GM19397 (cell line): ENCODE results near the gene MDK.
"Not testable (repeated sequence)": the region's sequence is repeated elsewhere in the genome, so short reads cannot be mapped to it uniquely, and the experiment has no call there.

ENCODE experiments used
- ATAC-seq: cut with Tn5 transposase; IDR thresholded peaks from one replicate; pipeline ENCODE4 v1.9.1; 2021; ENCODE audit warnings: mild to moderate bottlenecking, moderate library complexity; ENCODE audit not compliant: unreplicated experiment

The MDK gene

DNA sequence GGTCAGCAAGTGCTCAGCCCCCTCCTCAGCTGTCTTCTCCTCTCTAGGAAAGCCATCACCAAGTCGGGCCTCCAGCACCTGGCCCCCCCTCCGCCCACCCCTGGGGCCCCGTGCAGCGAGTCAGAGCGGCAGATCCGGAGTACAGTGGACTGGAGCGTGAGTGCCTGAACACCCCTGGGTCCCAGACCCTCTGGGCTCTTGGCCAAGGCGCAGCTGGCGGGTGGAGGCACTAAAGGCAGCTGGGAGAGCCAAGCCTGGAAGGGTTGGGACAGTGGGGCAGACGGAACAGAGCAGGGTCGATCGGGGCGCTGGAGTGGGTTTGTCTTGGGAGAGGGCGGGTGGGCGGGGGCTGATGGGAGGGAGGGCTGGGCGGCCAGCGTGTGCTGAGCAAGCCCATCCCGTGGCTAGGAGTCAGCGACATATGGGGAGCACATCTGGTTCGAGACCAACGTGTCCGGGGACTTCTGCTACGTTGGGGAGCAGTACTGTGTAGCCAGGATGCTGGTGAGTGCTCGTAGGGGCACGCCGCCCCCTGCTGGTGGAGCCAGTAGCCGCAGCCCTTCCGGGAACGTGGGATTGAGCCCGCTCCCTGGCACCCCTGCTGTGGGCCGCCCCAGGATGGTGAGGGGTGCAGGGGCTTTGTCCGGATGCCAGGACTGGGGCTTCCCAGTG lies 14.1 kb upstream of the MDK start:
- ATAC-seq = peak; percentile 51

DNA sequence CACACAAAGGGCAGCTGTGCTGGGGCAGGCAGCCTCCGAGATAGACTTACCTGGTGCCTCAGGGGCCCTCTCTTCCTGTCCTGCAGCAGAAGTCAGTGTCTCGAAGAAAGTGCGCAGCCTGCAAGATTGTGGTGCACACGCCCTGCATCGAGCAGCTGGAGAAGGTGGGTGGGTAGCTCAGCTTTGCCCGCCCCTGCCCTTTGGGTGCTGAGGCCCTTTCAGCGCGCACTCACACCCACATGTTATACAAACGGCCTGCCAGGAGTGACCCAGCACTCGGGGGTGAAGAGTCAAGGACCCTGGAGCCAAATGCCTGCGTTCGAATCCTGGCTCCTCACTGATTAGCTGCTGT lies 13.6 kb upstream of the MDK start:
- ATAC-seq = no peak

DNA sequence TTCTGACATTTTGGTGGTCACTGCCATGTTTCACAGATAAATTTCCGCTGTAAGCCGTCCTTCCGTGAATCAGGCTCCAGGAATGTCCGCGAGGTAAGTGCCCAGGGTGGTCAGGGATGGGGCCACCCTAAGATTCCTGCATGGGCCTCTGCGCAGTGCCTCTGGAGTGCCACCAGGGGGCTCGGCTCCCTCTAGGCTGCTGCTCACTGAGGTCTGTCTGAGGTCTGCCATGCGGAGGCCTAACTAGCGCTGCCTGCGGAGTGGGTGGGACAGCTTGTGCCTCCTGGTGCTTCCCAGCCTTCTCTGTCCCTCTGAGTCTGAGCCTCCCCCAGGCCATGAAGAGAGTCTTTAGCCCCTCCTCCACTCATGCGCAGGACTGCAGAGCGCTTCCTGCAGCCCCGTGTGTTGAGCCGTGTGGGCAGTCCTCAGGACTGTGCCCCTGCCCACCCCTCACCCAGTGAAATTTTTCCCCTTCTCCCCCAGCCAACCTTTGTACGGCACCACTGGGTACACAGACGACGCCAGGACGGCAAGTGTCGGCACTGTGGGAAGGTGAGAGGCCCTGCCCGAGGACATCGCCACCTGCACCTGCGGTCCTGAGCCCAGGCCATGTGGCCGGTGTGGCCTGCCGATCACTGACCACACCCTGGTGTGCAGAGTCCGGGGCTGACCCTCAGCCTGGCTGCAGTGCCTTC lies 11.9 kb upstream of the MDK start:
- peak; percentile 46 for ATAC-seq

DNA sequence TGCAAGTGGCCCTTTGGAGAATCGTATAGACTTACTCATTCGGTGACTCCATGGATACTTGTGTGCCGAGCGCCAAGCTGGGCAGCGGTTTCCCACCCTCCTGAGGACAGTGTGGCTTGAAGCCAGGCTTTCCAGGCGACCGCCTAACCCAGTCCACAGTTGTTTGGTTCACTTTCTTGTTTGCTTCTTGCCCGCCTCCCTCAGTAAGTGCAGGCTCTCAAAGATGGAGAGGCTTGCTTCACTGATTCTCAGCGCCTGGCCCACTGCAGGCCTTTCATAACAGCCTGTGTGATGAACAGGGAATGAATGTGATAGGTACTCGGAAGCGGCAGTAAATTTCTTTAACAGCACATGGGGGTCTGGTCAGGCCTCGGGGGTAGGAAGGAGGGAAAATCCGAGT lies 11.2 kb upstream of the MDK start:
- no peak for ATAC-seq

DNA sequence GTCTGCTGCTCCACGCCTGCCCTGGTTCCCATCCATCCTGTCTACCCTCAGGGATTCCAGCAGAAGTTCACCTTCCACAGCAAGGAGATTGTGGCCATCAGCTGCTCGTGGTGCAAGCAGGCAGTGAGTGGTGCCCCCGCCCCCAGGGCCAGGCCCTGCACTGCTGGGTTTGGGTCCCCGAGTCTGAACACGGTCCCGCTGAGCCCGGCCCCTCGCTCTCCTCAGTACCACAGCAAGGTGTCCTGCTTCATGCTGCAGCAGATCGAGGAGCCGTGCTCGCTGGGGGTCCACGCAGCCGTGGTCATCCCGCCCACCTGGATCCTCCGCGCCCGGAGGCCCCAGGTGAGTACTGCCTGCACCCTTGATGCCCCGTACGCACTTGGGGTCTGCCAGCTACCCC lies 10.2 kb upstream of the MDK start:
- not testable (repeated sequence) for ATAC-seq

DNA sequence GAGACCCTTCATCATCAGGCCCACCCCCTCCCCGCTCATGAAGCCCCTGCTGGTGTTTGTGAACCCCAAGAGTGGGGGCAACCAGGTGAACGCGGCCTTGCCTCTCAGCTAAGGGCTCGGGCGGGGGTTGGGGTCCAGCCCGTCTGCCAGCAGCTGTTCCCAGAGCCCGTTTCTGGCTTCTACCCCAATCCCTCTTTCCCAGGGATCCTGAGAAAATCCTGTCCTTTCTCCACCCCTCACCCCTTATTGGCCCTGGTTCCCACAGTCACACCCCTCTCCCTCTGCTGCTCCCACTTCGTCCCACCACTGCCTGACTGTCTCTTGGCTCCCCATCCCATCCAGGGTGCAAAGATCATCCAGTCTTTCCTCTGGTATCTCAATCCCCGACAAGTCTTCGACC lies 9.4 kb upstream of the MDK start:
- no peak for ATAC-seq

DNA sequence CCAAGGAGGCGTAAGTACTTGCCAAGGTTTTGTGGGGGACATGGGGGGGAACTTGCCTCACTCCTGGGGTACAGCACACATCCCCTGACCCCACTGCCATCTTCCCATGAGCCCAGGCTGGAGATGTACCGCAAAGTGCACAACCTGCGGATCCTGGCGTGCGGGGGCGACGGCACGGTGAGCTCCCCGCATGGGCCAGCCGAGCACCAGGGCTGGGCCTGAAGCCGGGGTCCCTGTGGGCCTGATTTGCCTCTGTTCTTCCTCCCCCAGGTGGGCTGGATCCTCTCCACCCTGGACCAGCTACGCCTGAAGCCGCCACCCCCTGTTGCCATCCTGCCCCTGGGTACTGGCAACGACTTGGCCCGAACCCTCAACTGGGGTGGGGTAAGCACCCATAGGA lies 9.0 kb upstream of the MDK start:
- not testable (repeated sequence) for ATAC-seq

DNA sequence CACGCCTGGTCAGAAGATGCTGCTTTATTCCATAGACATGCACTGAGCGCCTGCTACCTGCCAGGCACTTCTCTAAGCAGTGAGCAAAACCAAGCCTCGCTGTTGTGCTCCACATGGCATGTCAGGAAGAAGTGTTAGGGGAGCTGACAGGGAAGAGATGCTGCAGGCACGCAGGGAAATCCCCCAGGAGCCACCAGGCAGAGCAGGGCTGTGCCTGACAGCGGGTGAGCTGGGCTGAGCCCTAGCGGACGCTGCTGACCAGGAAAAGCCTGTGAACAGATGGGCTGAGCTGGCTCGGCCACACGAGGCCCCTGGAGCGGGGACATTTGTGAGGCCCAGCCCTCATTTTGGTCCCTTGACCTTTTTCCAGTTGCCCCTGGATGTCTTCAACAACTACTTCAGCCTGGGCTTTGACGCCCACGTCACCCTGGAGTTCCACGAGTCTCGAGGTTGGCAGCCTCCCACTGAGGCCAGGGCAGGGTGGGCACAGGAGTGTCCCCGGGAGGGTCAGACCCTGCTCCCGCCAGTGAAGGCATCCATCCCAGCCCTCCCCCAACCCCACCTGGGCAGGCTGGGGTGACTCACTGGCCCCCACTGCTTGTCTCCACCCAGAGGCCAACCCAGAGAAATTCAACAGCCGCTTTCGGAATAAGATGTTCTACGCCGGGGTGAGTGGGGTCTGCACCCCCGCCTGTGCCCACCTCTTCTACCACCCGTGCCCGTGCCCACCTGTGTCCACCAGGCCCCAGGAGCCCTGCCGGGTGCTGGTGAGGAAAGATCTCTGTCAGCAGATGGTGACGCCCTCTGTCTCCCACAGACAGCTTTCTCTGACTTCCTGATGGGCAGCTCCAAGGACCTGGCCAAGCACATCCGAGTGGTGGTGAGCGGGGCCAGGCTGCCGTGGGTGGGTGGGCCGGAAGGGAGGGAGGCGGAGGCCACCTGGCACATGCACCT lies 7.4 kb upstream of the MDK start:
- no peak for ATAC-seq

DNA sequence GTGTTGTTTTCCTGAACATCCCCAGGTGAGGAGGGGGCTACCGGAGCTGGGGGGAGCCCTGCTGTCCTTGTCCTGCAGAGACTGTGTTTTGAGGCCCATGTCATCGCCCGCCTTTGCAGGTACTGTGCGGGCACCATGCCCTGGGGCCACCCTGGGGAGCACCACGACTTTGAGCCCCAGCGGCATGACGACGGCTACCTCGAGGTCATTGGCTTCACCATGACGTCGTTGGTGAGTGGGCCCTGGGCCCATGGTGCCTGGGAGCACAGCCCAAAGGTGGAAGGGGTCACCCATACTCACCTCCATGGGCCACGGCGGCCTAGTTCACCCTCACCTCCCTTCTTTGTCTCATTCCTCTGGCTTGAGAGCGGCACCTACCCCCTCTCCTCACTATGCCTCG lies 6.7 kb upstream of the MDK start:
- no peak for ATAC-seq

DNA sequence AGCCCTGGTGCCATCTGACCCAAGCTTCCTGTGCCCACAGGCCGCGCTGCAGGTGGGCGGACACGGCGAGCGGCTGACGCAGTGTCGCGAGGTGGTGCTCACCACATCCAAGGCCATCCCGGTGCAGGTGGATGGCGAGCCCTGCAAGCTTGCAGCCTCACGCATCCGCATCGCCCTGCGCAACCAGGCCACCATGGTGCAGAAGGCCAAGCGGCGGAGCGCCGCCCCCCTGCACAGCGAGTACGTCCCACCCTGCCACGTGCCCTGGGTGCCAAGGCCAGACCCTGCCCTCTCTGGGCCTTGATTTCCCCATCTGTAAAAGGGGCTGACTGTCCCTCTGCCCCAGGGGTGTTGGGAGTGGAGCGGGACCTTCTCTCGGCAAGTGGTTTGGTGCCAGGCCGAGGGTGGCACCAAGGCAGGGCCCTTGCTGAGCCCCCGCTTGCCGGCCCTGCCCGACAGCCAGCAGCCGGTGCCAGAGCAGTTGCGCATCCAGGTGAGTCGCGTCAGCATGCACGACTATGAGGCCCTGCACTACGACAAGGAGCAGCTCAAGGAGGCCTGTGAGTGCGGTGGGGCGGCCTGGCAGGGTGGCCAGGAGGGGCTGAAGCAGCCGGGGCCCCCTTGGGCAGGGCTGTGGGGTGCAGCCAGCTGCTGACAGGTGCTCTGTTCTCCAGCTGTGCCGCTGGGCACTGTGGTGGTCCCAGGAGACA lies 5.9 kb upstream of the MDK start:
- no peak for ATAC-seq

DNA sequence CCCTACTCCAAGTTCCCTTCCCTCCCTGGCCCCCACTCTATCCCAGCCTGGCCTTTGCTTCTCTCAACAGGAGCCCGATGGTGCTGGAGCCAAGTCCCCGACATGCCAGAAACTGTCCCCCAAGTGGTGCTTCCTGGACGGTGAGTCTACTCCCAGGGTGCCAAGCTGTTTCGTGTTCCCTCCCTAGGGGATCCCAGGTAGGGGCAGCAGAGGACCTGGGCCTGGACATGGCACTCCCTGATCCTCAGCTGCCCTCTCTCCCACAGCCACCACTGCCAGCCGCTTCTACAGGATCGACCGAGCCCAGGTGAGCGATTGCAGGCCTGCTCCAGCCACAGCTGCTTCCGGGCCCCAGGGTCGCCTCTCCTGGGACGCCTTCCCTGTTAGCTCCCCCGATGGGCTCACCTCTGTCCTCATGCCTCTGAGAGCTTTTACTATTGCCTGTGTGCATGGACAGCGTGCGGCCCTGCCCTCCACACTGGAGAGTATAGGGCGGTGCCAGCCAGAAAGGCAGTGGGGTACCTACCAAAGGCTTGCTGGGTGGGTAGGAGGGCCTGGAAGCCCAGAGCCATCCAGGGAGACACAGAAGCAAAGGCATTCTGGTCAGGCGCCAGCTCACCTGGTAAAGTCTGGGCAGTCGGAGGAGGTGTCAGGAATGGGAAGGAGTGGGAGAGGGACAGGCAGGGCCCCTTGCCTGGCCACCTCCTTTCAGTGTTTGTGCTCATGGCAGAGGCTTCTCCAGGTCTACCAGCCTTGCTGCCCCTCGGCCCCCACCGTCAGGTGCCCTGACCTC lies 5.0 kb upstream of the MDK start:
- no peak for ATAC-seq

DNA sequence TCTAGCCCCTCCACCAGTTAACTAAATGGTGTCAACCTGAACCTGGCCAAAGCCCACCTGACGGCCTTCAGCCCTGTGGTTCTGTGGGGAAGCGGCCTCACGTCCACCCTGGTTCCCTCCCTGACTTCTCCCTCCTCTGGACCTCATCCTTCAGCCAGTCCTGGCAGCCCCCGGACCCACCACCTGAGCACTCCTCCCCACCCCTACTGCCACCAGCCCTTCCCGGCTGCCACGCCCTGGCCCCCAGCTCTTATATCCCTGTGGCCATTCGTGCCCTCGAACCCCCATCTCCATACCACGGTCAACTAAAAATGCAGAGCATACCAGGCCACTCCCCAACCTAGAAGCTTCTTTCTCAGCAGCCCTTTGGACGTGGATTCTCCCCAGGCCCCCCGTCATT lies 4.2 kb upstream of the MDK start:
- ATAC-seq = no peak

DNA sequence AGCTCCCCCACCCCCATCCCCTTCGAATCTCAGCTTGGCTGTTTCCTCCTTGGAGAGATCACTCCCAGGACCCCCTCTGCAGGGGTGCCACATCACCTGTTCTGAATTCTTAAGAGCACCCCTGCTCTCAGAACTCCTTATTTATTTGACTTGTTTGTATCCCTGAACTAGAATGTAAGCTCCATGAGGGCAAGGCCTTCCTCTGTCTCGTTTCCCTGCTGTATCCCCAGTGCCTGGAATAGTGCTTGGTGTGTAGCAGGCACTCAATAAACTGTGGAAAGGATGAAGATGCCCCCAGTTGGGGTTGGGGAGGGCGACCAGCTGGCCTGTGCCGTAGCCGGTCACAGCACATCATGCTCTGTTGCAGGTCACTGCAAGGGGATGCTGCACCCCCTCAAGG lies 3.6 kb upstream of the MDK start:
- ATAC-seq = no peak

DNA sequence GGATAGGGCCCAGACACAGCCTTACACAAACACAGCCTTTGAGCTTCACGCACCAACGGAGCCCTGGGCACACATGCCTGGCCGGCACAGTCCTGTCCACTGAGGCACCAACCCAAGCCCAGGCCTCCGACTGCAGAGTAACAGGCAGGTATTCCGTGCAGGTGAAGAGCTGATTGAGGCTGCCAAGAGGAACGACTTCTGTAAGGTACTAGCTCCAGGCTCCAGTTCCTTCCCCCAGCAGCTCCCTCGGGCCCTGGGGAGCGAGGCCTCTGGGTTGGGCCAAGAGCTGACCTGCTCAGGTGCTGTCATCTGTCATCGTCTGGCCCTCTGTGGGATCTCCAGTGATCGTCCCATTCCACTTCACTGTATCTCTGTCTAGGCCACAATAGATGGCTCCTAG lies 3.2 kb upstream of the MDK start:
- no peak for ATAC-seq

DNA sequence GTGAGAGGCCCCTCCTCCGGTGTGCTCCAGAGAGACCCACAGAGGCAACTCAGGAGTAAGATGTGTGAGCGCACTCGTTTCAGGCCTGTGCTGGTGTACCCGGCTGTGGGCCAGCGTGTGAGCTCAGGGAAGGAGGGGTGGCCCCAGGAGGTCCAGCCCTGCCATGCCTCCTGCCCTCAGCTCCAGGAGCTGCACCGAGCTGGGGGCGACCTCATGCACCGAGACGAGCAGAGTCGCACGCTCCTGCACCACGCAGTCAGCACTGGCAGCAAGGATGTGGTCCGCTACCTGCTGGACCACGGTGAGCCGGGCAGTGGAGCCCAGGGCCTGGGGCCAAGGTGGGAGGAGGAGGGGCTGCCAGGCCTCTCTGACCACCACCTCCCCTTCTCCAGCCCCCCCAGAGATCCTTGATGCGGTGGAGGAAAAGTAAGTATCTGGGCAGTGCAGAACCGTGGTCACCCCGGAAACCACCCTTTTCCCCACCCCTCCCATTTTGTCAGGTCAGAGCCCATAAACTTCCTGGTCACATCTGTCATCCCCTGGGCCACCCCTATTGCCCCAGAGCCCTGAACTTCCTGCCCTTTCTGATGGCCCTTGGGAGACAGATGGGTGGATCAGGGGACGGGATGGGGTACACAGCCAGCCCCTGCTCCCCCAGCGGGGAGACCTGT lies 2.5 kb upstream of the MDK start:
- no peak for ATAC-seq

DNA sequence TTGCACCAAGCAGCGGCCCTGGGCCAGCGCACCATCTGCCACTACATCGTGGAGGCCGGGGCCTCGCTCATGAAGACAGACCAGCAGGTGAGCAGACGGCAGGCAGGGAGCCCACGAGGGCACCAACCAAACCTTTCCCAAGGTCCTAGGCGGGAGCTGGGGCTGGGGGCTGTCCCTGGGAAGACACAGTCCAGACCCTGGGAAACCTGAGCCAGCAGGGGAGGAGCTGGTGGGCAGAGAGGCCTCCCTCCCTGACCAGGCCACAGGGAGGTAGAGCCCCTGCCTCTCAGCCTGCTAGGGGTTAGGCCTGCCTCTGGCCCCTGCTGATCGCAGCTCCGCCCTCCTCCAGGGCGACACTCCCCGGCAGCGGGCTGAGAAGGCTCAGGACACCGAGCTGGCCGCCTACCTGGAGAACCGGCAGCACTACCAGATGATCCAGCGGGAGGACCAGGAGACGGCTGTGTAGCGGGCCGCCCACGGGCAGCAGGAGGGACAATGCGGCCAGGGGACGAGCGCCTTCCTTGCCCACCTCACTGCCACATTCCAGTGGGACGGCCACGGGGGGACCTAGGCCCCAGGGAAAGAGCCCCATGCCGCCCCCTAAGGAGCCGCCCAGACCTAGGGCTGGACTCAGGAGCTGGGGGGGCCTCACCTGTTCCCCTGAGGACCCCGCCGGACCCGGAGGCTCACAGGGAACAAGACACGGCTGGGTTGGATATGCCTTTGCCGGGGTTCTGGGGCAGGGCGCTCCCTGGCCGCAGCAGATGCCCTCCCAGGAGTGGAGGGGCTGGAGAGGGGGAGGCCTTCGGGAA lies 1.8 kb upstream of the MDK start:
- not testable (repeated sequence) for ATAC-seq

DNA sequence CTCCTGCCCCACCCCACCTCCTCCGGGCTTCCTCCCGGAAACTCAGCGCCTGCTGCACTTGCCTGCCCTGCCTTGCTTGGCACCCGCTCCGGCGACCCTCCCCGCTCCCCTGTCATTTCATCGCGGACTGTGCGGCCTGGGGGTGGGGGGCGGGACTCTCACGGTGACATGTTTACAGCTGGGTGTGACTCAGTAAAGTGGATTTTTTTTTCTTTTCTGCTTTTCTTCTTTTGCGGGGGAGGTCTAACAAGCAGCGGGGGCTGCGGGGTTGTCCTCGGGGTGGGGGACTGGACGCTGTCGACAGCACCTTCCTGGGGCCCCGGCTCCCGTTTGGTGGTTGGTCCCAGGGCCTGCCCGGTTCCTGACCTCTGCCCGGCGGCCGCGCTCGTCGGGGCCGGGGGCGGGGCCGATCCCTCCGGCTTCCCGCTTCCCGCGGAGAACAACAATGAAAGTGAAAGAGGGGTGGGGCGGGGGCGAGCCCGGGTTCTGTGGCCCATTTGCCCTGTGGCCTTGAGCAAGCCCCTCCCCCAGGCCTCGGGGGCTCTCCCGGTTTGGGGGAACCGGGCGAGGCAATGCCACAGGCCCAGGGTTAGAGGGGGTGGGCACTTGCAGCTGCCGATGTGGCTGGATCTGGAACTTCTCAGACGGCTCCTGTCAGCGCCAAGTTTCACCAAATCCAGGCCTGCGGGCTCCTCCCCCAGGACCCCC lies 975 bp upstream of the MDK start:
- no peak for ATAC-seq
